ENCODE results near the gene BRD1. TPM values are rescaled to one million over a fixed set of nuclear protein-coding genes. Genes with fewer than 3 reads are reported as not detected.
A peak's percentile ranks its signal among the peaks of the same experiment; 100 is the strongest.

Gene BRD1
- total RNA-seq, 1 donor from 2014 or later = 32.4 TPM

DNA sequence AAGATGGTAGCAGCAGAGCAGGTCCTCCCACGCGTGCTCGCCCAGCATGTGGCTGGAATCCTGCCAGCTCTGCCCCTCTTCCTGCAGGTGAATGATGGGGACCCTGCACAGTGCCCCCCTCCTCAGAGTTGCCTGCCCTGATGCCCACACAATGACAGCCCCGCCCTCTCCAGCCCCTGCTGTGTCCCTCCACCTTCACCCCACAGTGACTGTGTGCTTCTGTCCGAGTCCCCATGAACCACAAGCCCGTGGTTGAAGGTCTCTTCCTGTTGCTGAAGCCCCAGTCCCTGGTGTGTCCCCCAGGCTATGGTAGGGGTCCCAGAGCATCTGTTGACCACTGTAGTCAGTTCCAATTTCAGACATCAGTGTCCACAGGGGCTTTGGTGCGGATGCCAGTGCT, 71.0 kb downstream of the BRD1 start:
- peaks cover 3% of the 10 kb centered on the region for H3K27me3 ChIP-seq (ENCODE audit: insufficient read depth, low read length)
- H3K9ac ChIP-seq (ENCODE audit: low read length) = no peak overlapping the region
- H3K27ac Mint-ChIP-seq (ENCODE audit: unreplicated experiment) = no peak overlapping the region
- no peak overlapping the region for H3K4me3 ChIP-seq (ENCODE audit: insufficient read depth, low read depth, low read length)
- no peaks in the 10 kb centered on the region for H3K9me3 ChIP-seq (ENCODE audit: insufficient read depth, low read depth, low read length)
- no peak for FAIRE-seq
- no peak overlapping the region for H3K27ac ChIP-seq (ENCODE audit: low read depth, low read length)
- no peaks in the 10 kb centered on the region for H3K36me3 Mint-ChIP-seq (ENCODE audit: low read depth, unreplicated experiment)
- peaks cover 5% of the 10 kb centered on the region for H3K9me3 Mint-ChIP-seq (ENCODE audit: unreplicated experiment)
- H2AFZ ChIP-seq (ENCODE audit: low read depth, low read length) = no peak overlapping the region
- H3K4me1 Mint-ChIP-seq (ENCODE audit: low read depth, unreplicated experiment) = peaks cover 9% of the 10 kb centered on the region
- DNase-seq (ENCODE audit: low read depth) = no peak
- no peak overlapping the region for H3K4me2 ChIP-seq (ENCODE audit: low read length)
- H3K4me3 Mint-ChIP-seq (ENCODE audit: unreplicated experiment) = no peak overlapping the region
- H3K79me2 ChIP-seq (ENCODE audit: insufficient read depth, low read length) = no peaks in the 10 kb centered on the region
- peaks cover 13% of the 10 kb centered on the region for H3K27me3 Mint-ChIP-seq (ENCODE audit: low read depth, unreplicated experiment)
- no peaks in the 10 kb centered on the region for H3K36me3 ChIP-seq (ENCODE audit: insufficient read depth, low read length)
- H3K4me1 ChIP-seq (ENCODE audit: insufficient read depth, low read length) = no peaks in the 10 kb centered on the region
- TF ChIP-seq, protein P1, sequence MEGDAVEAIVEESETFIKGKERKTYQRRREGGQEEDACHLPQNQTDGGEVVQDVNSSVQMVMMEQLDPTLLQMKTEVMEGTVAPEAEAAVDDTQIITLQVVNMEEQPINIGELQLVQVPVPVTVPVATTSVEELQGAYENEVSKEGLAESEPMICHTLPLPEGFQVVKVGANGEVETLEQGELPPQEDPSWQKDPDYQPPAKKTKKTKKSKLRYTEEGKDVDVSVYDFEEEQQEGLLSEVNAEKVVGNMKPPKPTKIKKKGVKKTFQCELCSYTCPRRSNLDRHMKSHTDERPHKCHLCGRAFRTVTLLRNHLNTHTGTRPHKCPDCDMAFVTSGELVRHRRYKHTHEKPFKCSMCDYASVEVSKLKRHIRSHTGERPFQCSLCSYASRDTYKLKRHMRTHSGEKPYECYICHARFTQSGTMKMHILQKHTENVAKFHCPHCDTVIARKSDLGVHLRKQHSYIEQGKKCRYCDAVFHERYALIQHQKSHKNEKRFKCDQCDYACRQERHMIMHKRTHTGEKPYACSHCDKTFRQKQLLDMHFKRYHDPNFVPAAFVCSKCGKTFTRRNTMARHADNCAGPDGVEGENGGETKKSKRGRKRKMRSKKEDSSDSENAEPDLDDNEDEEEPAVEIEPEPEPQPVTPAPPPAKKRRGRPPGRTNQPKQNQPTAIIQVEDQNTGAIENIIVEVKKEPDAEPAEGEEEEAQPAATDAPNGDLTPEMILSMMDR (IDR thresholded peaks at IDR 0.05; ENCODE audit: insufficient read depth, low read depth, low read length) = no peak
- TF ChIP-seq EZH2 (IDR thresholded peaks at IDR 0.05; ENCODE audit: insufficient read depth, low read length) = no peak
- no peaks in the 10 kb centered on the region for H4K20me1 ChIP-seq (ENCODE audit: insufficient read depth, low read length)

DNA sequence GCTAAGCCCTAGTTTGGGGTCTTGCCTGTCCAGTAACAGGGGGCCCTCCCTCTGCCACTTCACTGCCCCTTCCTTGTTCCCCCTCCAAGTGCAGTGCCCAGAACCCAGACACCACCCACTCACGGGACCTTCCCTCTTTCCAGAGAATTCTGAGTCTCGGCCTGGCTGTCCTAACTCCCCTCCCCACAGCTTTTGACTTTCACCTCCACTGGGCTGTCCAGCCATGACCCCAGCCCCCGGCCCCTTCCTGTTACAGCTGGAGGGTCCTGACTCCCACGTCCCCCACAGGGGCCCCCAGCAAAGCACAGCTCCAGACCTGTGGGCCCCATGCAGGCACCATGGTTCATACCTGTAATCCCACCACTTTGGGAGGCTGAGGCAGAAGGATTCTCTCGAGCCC, 71.5 kb downstream of the BRD1 start:
- H3K4me1 Mint-ChIP-seq (ENCODE audit: low read depth, unreplicated experiment) = peaks cover 9% of the 10 kb centered on the region
- no peak for DNase-seq (ENCODE audit: low read depth)
- H3K36me3 Mint-ChIP-seq (ENCODE audit: low read depth, unreplicated experiment) = no peaks in the 10 kb centered on the region
- Histone ChIP-seq H3K9me3 (ENCODE audit: insufficient read depth, low read depth, low read length) (no peaks in the 10 kb centered on the region), H2AFZ (ENCODE audit: low read depth, low read length) (no peak overlapping the region), H3K27ac (ENCODE audit: low read depth, low read length) (no peak overlapping the region), H3K4me3 (ENCODE audit: insufficient read depth, low read depth, low read length) (no peak overlapping the region), H3K9ac (ENCODE audit: low read length) (no peak overlapping the region), H3K27me3 (ENCODE audit: insufficient read depth, low read length) (peaks cover 3% of the 10 kb centered on the region), H4K20me1 (ENCODE audit: insufficient read depth, low read length) (no peaks in the 10 kb centered on the region), H3K36me3 (ENCODE audit: insufficient read depth, low read length) (no peaks in the 10 kb centered on the region), H3K79me2 (ENCODE audit: insufficient read depth, low read length) (no peaks in the 10 kb centered on the region), H3K4me1 (ENCODE audit: insufficient read depth, low read length) (no peaks in the 10 kb centered on the region), H3K4me2 (ENCODE audit: low read length) (no peak overlapping the region)
- TF ChIP-seq, protein P1 (IDR thresholded peaks at IDR 0.05; ENCODE audit: insufficient read depth, low read depth, low read length) = no peak
- TF ChIP-seq EZH2 (IDR thresholded peaks at IDR 0.05; ENCODE audit: insufficient read depth, low read length) = no peak
- peak overlapping the region; percentile 47 for H3K27ac Mint-ChIP-seq (ENCODE audit: unreplicated experiment)
- H3K9me3 Mint-ChIP-seq (ENCODE audit: unreplicated experiment) = peaks cover 5% of the 10 kb centered on the region
- no peak overlapping the region for H3K4me3 Mint-ChIP-seq (ENCODE audit: unreplicated experiment)
- no peak for FAIRE-seq
- peaks cover 13% of the 10 kb centered on the region for H3K27me3 Mint-ChIP-seq (ENCODE audit: low read depth, unreplicated experiment)

DNA sequence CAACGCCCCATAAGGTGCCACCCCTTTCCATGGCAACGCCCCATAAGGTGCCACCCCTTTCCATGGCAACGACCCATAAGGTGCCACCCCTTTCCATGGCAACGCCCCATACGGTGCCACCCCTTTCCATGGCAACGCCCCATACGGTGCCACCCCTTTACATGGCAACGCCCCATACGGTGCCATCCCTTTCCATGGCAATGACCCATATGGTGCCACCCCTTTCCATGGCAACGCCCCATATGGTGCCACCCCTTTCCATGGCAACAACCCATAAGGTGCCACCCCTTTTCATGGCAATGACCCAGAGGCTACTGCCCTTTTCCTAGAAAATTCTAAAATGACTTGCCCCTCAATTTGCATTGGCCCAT, 72.1 kb downstream of the BRD1 start:
- Histone ChIP-seq H3K4me3 (ENCODE audit: insufficient read depth, low read depth, low read length) (no peak overlapping the region), H3K79me2 (ENCODE audit: insufficient read depth, low read length) (no peaks in the 10 kb centered on the region), H4K20me1 (ENCODE audit: insufficient read depth, low read length) (no peaks in the 10 kb centered on the region), H3K9me3 (ENCODE audit: insufficient read depth, low read depth, low read length) (no peaks in the 10 kb centered on the region), H3K27me3 (ENCODE audit: insufficient read depth, low read length) (peaks cover 3% of the 10 kb centered on the region), H3K4me1 (ENCODE audit: insufficient read depth, low read length) (no peaks in the 10 kb centered on the region), H3K9ac (ENCODE audit: low read length) (no peak overlapping the region), H3K4me2 (ENCODE audit: low read length) (no peak overlapping the region), H2AFZ (ENCODE audit: low read depth, low read length) (no peak overlapping the region), H3K36me3 (ENCODE audit: insufficient read depth, low read length) (no peaks in the 10 kb centered on the region), H3K27ac (ENCODE audit: low read depth, low read length) (no peak overlapping the region)
- Mint-ChIP-seq H3K36me3 (ENCODE audit: low read depth, unreplicated experiment) (no peaks in the 10 kb centered on the region), H3K9me3 (ENCODE audit: unreplicated experiment) (peaks cover 5% of the 10 kb centered on the region), H3K4me3 (ENCODE audit: unreplicated experiment) (no peak overlapping the region), H3K27ac (ENCODE audit: unreplicated experiment) (no peak overlapping the region), H3K27me3 (ENCODE audit: low read depth, unreplicated experiment) (peaks cover 13% of the 10 kb centered on the region), H3K4me1 (ENCODE audit: low read depth, unreplicated experiment) (peaks cover 8% of the 10 kb centered on the region)
- no peak for DNase-seq (ENCODE audit: low read depth)
- TF ChIP-seq EZH2 (IDR thresholded peaks at IDR 0.05; ENCODE audit: insufficient read depth, low read length) = no peak
- TF ChIP-seq, protein P1 (IDR thresholded peaks at IDR 0.05; ENCODE audit: insufficient read depth, low read depth, low read length) = no peak
- FAIRE-seq = no peak

All from astrocyte (in vitro differentiated cells and primary cell).